Measurements from ENCODE around the gene UBN1. TPM values are rescaled to one million over a fixed set of nuclear protein-coding genes. Genes with fewer than 3 reads are reported as not detected.
A peak's percentile ranks its signal among the peaks of the same experiment; 100 is the strongest.
"Not testable (repeated sequence)": the region's sequence is repeated elsewhere in the genome, so short reads cannot be mapped to it uniquely, and the experiment has no call there.

The UBN1 gene
- total RNA-seq, 1 donor from 2014 or later, result 19.7 TPM

GRCh38 chr16:4909825-4910224 is 62.5 kb downstream of the UBN1 start:
- DNase-seq, result no peak

DNA sequence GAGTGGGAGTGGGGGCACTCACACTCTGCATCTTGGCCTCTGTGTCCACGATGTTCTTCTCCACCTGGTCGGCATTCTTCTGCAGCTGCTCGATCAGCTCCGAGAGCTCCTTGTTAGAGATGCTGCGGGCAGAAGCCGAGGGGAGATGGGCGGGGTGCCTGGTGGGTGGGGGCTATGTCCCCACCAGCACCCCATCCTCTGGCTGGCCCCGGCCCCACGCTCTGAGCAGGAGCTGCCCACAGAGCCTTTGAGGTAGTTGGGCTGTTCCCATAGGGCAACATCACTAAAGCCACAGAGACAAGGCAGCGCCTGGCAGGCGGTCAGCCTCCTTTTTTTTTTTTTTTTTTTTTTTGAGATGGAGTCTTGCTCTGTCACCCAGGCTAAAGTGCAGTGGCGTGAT is 63.5 kb downstream of the UBN1 start:
- DNase-seq, result no peak

DNA sequence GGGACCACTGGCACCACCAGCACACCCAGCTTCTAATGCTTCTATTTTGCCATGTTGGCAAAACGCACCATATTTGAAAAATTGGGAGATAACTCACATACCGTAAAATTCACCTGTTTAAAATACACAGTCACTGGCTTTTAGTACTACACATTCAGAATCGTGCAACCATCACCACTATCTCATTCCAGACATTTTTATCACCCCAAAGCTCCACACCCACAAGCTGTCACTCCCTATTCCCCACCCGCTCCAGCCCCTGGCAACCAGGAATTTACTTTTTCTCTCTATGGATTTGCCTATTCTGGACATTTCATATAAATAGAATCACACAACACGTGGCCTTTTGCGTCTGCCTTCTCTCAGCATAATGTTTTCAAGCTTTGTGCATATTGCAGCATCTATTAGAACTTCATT is 64.7 kb downstream of the UBN1 start:
- DNase-seq, result no peak

DNA sequence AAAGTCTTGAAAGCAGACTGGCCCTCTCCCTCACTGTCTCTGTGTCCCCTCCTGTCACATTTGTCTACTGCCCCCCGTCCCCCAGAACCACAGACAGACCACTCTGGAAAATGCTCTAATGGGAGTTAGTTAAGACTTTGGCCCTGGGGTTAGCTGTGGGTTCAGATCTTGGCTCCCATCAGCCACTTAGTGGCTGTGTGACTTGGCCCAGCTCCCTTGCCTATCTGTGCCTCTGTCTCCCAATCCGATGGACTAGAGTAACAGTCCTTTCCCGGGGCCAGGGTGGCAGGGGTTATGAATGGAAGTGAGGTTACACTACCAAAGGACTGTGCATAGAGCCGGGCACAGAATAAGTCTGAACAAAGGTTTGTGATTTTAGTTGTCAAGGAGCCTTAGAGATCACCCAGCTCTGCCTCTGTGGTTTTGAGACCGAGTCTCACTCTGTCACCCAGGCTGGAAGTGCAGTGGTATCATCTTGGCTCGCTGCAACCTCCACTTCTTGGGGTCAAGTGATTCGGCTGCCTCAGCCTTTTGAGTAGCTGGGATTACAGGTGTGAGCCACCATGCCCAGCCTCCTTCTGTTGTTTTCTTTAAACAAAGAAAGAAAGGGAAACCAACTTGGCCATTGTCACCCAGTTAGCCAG is 66.0 kb downstream of the UBN1 start:
- DNase-seq, result no peak

GRCh38 chr16:4913774-4914525 is 66.7 kb downstream of the UBN1 start:
- DNase-seq, result no peak

- no peak for DNase-seq
These were observed 67.4 kb downstream of the UBN1 start for GRCh38 chr16:4914528-4915225.

GRCh38 chr16:4915226-4915761 is 68.0 kb downstream of the UBN1 start:
- DNase-seq, result no peak

GRCh38 chr16:4917117-4917516 is 69.8 kb downstream of the UBN1 start:
- no peak for DNase-seq

DNA sequence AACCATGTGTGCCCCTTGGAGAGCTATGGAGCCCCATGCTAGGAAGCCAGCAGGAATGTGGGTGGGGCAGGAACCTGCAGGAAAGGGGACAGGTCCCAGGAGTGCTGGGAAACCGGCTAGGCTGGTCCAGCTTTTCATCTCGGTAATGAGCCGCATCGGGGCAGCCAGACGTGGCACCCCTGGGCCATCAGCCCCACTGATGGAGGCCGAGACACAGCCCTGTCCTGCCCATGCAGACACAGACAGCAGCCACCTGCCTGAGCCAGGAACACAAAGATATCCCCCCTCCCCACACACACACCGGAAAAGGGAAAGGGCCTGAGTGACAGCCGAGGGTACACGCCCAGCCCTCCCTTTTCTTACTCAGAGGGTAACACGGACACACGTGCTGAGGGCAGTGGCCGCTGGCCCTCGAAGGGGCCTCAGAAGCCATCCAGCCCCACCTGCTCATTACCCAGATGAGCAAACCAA is 71.5 kb downstream of the UBN1 start:
- peak; percentile 55 for DNase-seq

GRCh38 chr16:4920826-4921225 is 73.5 kb downstream of the UBN1 start:
- no peak for DNase-seq

- DNase-seq, result peak; percentile 36
These were observed 75.6 kb downstream of the UBN1 start for GRCh38 chr16:4922721-4923342.

GRCh38 chr16:4923853-4924252 is 76.6 kb downstream of the UBN1 start:
- no peak for DNase-seq

GRCh38 chr16:4924593-4925292 is 77.5 kb downstream of the UBN1 start:
- peak; percentile 28 for DNase-seq

- DNase-seq, result no peak
These were observed 78.0 kb downstream of the UBN1 start for GRCh38 chr16:4925293-4925607.

- DNase-seq, result no peak
These were observed 78.5 kb downstream of the UBN1 start for GRCh38 chr16:4925791-4926190.

DNA sequence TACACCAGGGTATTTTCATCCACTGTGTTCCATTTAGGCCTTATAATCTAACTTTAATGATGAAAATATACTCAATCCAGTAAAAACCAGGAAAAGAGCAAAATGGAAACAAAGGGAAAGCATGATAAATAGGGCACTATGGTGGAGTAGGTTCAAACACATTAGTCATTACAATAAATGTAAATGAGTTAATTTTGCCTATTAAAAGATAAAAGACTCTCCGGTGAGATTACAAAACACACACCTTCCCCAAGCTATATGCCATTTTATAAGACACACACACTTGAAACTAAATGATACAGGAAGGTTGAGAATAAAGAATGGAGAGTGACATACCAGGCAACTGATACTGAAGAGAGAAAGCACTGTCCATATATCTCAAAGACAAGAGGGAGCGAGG is 79.6 kb downstream of the UBN1 start:
- DNase-seq, result no peak

- DNase-seq, result no peak
These were observed 80.4 kb downstream of the UBN1 start for GRCh38 chr16:4927661-4928060.

DNA sequence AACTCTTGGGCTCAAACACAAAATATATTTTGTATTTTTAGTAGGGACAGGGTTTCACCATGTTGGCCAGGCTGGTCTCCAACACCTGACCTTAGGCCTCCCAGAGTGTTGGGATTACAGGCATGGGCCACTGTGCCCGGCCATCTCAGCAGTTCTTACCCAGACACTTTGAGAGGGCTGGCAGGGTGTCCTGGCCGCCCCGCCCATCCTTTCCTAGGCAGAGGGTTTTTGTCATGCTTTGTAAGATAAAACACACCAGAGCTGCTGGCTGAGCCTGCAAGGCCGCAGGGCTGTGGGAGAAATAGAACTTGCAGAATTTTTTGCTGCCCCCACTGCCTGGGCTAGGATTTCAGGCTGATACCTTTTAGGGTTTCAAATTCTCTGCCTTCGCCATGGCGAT is 80.9 kb downstream of the UBN1 start:
- DNase-seq, result no peak

DNA sequence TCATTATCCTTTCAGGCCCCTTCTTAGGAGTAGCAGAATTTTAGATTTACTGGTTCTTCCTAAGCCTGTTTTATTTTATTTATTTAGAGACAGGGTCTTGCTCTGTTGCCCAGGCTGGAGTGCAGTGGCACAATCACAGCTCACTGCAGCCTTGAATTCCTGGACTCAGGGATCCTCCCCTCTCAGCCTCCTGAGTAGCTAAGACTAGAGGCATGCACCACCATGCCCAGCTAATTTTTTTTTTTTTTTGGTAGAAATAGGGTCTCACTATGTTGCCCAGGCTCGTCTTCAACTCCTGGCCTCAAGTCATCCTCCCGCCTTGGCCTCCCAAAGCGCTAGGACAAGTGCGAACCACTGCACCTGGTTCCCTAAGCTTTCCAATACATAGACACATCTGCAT is 82.3 kb downstream of the UBN1 start:
- DNase-seq, result not testable (repeated sequence)

GRCh38 chr16:4931381-4931780 is 84.1 kb downstream of the UBN1 start:
- peak; percentile 30 for DNase-seq
